SK-N-MC (cell line): Measurements from ENCODE around the gene CCDC154.
A peak's percentile ranks its signal among the peaks of the same experiment; 100 is the strongest.

Experiments
- DNase-seq: peaks from one replicate; pipeline ENCODE4 v3.0.0-alpha.2; 2011; ENCODE audit warnings: low read depth, low spot score
- H3K27ac ChIP-seq: fragments of 200-600 bp; sonication (generic); 2 replicates; pipeline ENCODE4 v1.5.1; 2016; ENCODE audit warnings: mixed run types
- H3K36me3 ChIP-seq: fragments of 200-600 bp; sonication (generic); 2 replicates; pipeline ENCODE4 v1.6.1; 2017; ENCODE audit warnings: antibody characterized with exemption, low read length, mixed read lengths; ENCODE audit not compliant: insufficient read depth
- H3K4me3 ChIP-seq: fragments of 200-600 bp; sonication (generic); 2 replicates; pipeline ENCODE4 v1.5.1; 2016
- H3K9ac ChIP-seq: fragments of 200-600 bp; sonication (generic); 2 replicates; pipeline ENCODE4 v1.8.0; 2017; ENCODE audit warnings: mixed run types, mixed read lengths; ENCODE audit not compliant: insufficient read length
- H3K9me3 ChIP-seq: fragments of 200-600 bp; sonication (generic); 2 replicates; pipeline ENCODE4 v1.6.1; 2017; ENCODE audit warnings: low read depth, mild to moderate bottlenecking, antibody characterized with exemption, low read length, moderate library complexity, mixed read lengths
- EZH2 ChIP-seq: fragments of 200-600 bp; sonication (generic); IDR thresholded peaks from one replicate; pipeline ENCODE4 v1.6.1; 2017; ENCODE audit warnings: antibody characterized with exemption
- FOXP2 ChIP-seq: optimal IDR thresholded peaks from 2 replicates; pipeline ENCODE3; 2011; ENCODE audit warnings: mild to moderate bottlenecking, moderate library complexity; ENCODE audit not compliant: insufficient read depth; ENCODE audit errors: extremely low read length, control extremely low read depth
- POLR2AphosphoS5 ChIP-seq: IDR thresholded peaks from 2 replicates; pipeline ENCODE4 v1.6.1; 2012; ENCODE audit warnings: mild to moderate bottlenecking, low read depth, low read length, borderline replicate concordance

Gene CCDC154, protein sequence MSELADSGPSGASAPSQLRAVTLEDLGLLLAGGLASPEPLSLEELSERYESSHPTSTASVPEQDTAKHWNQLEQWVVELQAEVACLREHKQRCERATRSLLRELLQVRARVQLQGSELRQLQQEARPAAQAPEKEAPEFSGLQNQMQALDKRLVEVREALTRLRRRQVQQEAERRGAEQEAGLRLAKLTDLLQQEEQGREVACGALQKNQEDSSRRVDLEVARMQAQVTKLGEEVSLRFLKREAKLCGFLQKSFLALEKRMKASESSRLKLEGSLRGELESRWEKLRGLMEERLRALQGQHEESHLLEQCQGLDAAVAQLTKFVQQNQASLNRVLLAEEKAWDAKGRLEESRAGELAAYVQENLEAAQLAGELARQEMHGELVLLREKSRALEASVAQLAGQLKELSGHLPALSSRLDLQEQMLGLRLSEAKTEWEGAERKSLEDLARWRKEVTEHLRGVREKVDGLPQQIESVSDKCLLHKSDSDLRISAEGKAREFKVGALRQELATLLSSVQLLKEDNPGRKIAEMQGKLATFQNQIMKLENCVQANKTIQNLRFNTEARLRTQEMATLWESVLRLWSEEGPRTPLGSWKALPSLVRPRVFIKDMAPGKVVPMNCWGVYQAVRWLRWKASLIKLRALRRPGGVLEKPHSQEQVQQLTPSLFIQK

DNA sequence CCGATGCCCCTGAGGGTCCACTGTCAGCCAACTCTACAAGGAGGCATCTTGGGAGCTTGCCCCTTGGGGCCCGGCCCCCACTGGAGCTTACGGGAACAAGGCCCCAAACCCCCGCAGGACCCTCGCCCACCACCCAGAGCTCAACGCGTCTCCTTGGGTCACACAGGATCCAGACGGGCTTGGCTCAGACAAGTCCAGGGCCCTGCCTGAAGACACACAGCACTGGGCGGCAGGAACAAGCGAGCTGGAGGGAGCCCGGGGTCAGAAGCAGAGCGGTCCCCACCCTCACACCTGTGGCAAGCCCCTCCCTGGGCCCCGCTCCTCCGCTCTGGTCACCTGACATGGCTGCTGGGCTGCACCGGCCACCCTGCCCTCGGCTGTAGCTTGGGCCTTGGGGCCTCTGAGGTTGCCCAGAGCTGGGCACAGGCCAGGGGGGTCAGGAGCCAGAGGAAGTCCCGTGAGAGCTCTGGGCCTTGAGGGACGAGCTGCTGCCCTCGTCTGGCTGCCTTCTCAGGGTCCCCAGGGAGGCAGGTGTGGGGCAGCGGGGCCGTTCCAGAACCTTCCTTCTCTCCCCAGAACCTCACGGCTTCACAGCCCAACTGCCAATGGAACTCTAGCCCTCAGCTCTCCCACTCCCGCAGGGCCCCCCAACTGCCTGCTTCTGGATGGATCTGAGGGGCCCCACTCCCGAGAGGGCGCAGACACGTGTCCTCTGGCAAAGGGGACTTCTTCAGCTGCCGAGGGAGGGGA, at the start of gene CCDC154:
CCDC154 (minus strand) TSS at position 577 of the 750 bp plus-strand sequence; CDS start at position 343, 234 bp downstream.
- DNase-seq: no peak
- Histone ChIP-seq H3K9me3 (no peaks in the 10 kb centered on the region), H3K27ac (no peak within 1 kb of the TSS), H3K9ac (no peak within 1 kb of the TSS), H3K4me3 (no peak within 1 kb of the TSS), H3K36me3 (no peaks in the 10 kb centered on the region)
- TF ChIP-seq EZH2: no peak
- TF ChIP-seq FOXP2: no peak
- no peak for TF ChIP-seq POLR2AphosphoS5

DNA sequence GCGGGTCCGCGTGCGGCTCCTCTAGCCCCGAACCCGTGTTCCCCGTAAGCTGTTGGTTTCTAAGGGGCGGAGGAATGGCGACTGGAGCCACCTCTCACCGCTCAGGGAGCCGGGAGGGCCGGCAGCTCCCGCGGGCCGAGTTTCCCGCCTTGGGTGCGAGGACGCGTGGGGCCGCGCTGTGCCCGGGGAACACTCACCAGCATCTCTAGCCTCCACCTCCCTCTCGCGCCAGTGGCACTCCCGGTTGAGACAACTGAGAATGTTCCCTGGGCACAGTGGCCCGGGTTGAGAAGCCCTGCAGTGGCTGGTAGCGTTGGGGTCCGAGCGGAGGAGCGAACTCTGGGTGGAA, 49.4 kb upstream of the CCDC154 start:
- Histone ChIP-seq H3K4me3 (peak overlapping the region; percentile 93), H3K9me3 (no peaks in the 10 kb centered on the region), H3K36me3 (peaks cover 21% of the 10 kb centered on the region; the same call in 1 of the 2 replicates), H3K27ac (no peak overlapping the region; the same call in 1 of the 2 replicates), H3K9ac (peak overlapping the region; percentile 93)
- no peak for DNase-seq
- TF ChIP-seq FOXP2 (no peak), EZH2 (no peak), POLR2AphosphoS5 (no peak)

DNA sequence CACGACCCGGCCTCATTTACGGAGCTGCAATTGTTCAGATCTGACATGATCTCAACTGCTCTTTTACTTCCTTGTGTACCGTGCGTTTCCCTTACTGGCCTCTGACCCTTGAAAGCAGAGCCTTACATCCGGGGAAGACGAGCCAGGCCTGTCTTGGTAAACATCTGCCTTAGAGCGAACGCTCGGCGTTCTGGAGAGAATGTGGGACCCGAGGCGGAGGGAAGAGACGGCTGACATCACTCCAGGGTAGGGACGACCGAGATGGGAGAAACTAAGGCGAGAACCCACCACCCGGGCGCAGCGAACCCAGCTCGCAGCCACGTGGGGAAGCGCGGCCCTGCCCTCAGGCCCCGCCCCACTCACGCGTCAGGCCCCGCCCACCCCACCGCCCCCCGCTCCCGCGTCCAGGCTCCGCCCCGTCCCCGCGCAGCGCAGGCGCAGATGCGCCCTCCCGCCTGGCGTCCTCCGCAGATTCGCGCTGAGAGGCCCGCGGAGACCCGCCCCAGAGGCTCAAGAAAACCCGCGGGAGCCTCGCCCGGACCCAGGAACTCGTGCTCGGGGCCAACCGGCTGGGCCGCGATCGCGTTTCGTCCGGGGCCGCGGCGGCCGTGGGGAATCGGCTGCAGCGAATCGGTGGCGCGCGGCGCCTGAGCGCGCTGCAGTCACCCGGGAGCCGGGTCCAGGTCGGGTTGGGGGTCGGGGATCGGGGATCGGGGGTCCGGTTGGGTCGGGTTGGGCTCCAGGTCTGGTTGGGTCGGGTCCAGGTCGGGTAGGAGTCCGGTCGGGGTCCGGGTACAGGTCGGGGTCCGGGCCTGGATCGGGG, 48.8 kb upstream of the CCDC154 start, which contains the start of gene TELO2:
TELO2 (plus strand) TSS at position 438 of the 823 bp plus-strand sequence. CDS start 922 bp downstream, outside the sequence.
- Histone ChIP-seq H3K9ac (peak within 1 kb of the TSS; percentile 93), H3K4me3 (peak within 1 kb of the TSS; percentile 93), H3K27ac (peak within 1 kb of the TSS; percentile 84), H3K9me3 (no peaks in the 10 kb centered on the region), H3K36me3 (peaks cover 21% of the 10 kb centered on the region; the same call in 1 of the 2 replicates)
- DNase-seq: peak; percentile 10
- TF ChIP-seq EZH2 (no peak), POLR2AphosphoS5 (peak; percentile 77; the same call in 1 of the 2 replicates)

DNA sequence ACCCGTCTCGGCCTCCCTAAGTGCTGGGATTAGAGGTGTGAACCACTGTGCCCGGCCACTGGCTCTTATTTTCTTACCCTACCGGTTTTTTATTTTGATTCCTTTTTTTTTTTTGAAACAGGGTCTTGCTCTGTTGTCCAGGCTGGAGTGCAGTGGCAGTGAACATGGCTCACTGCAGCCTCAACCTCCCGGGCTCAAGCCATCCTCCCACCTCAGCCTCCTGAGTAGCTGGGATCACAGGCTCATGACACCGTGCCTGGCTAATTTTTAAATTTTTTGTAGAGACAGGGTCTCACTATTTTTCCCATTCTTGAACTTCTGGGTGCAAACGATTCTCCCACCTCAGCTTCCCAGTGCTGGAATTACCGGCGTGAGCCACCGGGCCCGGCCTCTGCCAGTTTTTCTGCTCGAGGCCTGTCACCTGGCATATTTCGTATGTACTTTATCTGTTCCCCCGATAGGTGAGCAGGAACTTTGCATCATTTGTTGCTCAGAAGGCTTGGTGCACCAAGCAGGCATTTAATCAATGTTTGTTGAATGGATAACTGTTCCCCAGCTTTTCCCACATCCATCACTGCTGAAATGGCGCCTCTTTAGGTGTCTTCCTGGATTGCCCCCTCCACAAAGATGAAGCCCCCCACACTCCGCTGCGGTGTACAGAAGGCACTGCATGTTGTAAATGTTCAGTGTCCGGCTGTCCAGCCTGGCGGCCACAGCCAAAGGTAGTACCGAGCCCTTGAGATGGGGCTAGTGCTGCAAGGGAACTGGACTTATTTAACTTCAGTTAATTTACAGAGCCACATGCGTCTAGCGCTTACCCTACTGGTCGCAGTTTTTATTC, 47.9 kb upstream of the CCDC154 start:
- DNase-seq: no peak
- peak overlapping the region; percentile 93 for H3K4me3 ChIP-seq
- TF ChIP-seq FOXP2 (no peak), POLR2AphosphoS5 (no peak), EZH2 (no peak)
- no peaks in the 10 kb centered on the region for H3K9me3 ChIP-seq
- peaks cover 18% of the 10 kb centered on the region; the same call in 1 of the 2 replicates for H3K36me3 ChIP-seq
- no peak overlapping the region for H3K9ac ChIP-seq
- H3K27ac ChIP-seq: no peak overlapping the region

DNA sequence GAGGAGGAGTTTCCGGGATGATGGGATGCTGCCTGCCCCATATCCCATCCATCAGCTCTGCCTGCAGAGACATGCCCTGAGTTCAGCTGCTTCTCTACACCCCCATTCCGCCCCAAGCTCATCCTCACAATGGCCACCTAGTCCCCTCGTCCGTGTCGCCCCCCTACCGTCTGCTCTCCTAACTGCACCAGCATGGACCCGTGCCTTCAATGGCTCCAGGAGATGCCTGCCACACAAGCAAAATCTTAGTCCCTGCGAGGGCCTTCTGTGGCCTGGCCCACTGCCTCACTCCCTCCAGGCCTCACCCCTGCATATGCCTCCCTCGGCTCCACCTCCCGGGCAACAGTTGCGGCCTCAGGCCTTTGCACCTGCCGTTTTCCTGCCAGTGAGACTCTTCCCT, 47.0 kb upstream of the CCDC154 start:
- Histone ChIP-seq H3K9ac (no peak overlapping the region), H3K4me3 (no peak overlapping the region), H3K36me3 (peaks cover 10% of the 10 kb centered on the region; the same call in 1 of the 2 replicates), H3K9me3 (no peaks in the 10 kb centered on the region), H3K27ac (no peak overlapping the region)
- DNase-seq: no peak
- TF ChIP-seq FOXP2 (no peak), EZH2 (no peak), POLR2AphosphoS5 (no peak)

DNA sequence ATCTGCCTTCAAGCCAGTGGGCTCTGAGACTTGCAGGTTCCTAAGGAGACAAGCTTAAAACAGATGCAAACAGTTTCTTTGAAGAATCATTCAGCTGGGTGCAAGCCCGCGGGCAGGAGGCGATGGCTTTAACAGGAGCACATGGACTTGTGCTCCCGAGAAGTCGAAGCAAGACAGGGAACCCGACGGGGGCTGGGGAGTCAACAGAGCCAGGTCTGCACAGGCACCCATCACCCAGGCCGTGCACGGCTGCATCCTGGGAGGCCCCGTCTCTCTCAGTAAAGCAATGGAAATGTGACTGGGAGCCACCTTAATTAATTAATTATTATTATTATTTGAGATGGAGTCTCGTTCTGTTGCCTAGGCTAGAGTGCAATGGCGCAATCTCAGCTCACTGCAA, 44.7 kb upstream of the CCDC154 start:
- no peak for TF ChIP-seq POLR2AphosphoS5
- TF ChIP-seq EZH2: no peak
- no peak for TF ChIP-seq FOXP2
- Histone ChIP-seq H3K9me3 (no peaks in the 10 kb centered on the region), H3K4me3 (no peak overlapping the region), H3K36me3 (no peaks in the 10 kb centered on the region), H3K9ac (no peak overlapping the region), H3K27ac (no peak overlapping the region)
- no peak for DNase-seq

DNA sequence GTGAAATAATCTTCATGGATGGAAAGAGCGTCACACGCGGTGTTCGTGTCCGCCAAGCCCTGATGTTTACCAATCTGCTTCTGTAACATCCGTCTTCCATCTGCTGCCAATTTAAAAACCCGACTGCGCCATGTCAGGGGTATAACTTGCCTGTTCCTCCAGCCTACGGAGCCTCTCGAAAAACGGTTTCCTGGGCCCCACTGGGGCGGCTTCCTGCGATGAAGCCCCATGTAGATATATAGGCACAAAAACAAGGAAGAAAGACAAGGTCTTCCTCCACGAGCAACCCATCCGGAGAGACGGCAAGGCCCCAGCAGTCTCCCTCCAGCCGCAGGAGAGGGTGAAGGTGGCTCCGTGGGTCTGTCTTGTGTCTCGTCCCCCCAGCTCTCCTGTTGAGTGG, 44.3 kb upstream of the CCDC154 start, which contains the start of gene PTX4:
PTX4 (minus strand) TSS at position 326 of the 400 bp plus-strand sequence; CDS start at position 291, 35 bp downstream.
- no peak for DNase-seq
- Histone ChIP-seq H3K9me3 (no peaks in the 10 kb centered on the region), H3K4me3 (no peak within 1 kb of the TSS), H3K36me3 (no peaks in the 10 kb centered on the region), H3K27ac (no peak within 1 kb of the TSS), H3K9ac (no peak within 1 kb of the TSS)
- no peak for TF ChIP-seq FOXP2
- no peak for TF ChIP-seq EZH2
